GM19463 (cell line): ENCODE measurements around the gene CCT2.
A peak's percentile ranks its signal among the peaks of the same experiment; 100 is the strongest.

ENCODE experiments used
- ATAC-seq: cut with Tn5 transposase; IDR thresholded peaks from one replicate; pipeline ENCODE4 v1.9.1; 2021; ENCODE audit warnings: mild to moderate bottlenecking, moderate library complexity; ENCODE audit not compliant: unreplicated experiment

The CCT2 gene

DNA sequence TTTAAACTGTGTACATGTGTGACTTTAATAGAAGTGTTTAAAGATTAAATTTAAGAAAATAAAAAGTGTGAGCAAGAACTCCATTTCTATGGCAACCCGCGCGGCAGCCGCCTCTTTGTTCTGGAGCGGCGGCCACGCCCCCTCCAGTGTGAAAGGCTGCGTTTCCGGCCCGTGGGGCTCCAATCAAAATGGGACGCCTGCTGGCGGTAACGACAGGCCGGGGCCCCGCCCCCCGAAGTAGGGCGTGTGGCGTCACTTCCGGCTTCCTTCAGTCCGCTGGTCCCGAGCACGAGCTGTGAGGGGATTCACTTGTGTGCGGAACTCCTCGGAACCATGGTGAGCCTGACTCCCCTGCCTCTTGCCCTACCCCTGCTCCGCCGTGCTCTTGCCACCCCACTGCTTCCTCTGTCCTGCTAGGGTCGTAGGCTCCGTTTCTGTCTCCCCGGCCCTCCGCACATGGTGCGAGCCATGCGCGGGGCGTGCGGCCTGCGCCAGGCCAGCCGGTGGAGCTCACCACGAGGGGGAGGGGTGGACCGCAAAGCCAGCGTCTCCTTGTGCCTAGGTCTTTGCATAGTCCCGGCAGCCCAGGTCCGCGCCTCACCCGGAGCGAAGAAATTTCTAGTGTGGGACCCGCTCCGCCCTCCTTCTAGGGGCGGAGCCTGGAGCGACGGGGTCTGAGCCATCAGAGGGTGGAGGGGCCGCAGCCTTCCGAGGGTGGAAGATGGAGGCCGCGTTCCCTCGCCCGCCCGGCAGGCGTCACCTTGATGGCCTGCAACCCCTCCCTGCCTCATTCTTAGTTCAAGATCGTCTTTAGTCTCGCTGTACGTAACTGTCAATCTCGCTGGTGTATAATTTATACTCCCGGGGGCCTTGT is at the start of gene CCT2:
Gene CCT2 (plus strand): TSS at position 271 of the 874 bp plus-strand sequence. CDS start 63 bp downstream, at position 334.
- ATAC-seq = peak; percentile 97

DNA sequence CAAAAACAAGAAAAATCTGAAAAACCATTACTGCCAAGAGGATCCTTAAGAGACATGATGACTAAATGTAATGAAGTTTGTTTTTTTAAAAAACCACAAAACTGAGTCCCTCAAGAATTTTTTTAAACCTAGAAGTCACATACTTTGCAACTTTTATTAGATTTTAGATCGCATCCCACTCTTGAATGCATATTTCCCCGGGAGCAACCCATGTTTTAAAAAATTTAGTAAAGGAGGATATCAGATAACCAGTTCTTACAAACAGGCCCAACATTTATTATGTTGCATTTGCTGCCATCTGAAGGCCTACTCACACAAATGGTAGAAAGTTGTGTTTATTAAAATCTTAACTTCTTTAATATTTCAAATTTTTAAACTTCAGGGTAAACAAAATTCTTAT is 44.3 kb upstream of the CCT2 start:
- no peak for ATAC-seq

DNA sequence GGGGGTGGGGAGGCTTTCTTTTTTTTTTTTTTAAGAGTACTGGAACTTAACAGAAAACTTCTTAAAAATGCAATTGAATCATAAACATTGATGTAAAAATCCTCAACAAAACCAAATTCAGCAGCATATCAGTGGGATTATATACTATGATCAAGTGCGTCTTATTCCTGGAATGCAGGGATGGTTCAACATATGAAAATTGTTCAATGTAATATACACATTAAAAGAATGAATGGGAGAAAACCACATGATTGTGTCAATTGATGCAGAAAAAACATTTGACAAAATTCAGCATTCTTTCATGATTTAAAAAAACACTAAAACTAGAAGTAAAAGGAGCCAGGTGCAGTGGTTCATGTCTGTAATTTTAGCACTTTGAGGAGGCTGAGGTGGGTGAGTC is 41.2 kb upstream of the CCT2 start:
- no peak for ATAC-seq

DNA sequence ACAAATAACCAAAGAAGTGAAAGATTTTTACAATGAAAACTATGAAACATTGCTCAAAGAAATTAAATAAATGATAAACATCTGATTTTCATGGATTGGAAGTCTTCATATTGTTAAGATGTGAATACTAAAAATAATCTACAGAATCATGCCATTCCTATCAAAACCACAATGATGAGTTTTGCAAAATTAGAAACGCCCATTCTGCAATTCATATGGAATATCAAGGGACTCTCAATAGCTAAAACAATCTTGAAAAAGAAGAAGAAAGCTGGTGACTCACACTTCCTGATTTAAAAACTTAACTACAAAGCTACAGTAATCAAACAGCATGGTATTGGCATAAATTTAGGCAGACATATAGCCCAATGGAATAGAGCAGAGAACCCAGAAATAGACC is 40.2 kb upstream of the CCT2 start:
- no peak for ATAC-seq

DNA sequence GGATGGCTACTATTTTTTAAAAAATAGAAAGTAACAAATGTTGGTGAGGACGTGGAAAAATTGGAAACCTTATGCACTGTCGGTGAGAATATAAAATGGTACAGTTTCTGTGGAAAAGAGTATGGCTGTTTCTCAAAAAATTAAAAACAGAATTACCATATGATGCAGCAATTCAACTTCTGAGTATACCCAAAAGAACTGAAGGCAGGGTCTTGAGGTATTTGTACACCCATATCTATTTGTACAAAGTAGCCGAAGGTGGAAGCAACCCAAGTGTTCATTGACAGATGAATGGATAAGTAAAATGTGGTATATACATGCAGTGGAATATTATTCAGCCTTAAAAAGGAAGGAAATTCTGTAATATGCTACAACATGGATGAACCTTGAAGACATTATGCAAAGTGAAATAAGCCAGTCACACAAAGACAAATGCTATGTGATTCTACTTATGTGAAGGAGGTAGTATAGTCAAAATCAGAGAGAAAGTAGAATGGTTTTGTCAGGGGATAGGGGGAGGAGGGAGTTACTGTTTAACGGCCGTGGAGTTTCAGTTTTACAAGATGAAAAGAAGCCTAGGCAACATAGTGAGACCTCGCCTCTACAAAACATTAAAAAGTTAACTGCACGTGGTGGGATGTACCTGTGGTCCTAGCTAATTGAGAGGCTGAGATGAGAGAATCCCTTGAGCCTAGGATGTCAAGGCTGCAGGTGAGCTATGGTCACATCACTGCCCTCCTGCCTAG is 38.4 kb upstream of the CCT2 start:
- peak; percentile 98 for ATAC-seq

DNA sequence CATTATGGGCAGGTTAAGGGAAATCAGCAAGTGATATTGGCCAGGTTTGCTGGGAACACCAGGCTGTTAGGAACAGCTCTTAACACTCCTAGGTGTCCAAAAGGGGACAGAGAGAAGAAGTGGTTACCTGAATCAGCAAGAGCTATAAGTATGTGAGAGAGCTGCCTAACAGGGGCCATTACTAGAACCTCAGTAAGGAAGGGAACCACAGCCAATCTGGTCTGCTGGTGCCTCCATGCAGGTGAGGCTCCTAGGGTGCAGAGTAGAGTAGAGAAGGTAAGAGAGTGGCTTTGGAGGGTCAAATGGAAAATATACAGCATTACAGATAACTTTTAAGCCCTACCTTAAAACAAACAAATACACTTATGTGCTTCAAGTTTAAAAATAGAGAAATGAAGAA is 36.6 kb upstream of the CCT2 start:
- no peak for ATAC-seq

DNA sequence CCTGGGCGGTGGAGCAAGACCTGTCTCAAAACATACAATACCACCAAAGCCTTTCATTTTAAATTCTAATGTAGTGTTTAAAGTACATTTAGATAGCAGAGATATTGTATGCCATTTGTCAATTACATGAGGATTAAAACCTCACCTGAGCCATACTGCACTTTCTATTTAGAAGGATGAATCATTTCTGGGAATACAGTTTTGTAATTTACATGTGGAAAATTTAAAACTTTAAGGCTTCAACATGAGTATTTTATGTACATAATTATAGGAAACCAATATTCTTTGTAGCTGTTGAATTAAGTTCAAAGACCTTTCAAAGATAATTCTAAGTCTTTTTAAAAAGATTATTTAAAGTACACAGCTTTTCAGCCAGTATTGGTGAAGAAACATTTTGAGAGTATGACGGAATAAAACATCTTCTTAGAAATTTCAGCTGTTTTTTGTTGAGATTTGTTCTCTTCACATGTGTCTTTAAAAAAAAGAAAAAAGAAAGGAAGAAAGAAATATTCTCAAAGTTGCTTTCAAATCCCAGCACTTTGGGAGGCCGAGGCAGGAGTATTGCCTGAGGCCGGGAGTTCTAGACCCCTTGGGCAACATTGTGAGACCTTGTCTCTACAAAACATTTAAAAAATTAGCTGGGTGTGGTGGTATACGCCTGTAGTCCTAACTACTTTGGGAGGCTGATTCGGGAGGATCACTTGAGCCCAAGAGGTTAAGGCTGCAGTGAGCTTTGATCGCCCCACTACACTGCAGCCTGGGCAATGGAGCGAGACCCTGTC is 34.5 kb upstream of the CCT2 start:
- ATAC-seq = no peak

DNA sequence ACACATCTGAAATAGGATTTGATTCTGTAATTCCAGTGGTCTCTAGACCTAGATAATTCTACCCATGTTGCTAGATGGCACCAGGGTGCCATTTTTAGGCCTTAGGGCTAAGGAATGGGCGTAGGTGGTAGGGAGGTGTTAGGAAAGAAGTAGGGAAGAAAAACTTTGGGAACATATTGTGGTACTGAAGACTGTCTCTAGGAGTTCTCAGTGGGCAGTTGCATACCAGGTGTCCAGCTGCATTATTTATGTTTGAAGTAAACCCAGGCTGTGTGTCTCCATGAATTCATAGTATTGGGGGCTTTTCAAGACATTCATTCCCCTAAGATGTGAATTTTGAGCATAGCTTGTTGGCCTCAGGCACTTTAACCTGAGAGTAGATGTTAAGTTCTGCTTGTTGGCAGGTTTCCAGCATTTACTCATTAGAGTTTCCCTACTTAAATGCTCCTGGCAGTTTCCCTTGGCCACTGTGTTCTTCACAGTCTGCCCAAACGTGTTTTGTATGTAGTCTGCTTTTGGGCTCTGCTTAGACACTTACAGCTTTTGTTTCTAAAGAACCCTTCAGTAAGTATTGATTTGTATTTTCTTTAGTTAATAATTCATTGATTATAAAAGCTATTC is 31.5 kb upstream of the CCT2 start:
- ATAC-seq = no peak

DNA sequence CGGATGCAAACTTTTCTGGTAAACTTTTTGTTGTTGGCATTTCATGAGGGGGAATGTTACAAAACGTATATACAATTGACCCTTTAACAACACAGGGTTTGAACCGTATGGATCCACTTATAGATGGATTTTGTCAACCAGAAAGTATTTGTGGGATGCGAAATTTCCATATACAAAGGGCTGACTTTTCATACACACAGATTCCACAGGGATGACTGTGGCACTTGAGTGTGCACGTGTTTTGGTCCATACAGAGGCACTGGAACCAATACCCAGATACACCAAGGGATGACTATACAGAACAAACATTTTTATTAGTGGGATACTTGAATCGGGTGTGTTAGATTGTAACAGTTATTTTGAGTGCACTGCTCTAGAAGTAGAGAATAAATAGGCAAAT is 29.8 kb upstream of the CCT2 start:
- no peak for ATAC-seq

DNA sequence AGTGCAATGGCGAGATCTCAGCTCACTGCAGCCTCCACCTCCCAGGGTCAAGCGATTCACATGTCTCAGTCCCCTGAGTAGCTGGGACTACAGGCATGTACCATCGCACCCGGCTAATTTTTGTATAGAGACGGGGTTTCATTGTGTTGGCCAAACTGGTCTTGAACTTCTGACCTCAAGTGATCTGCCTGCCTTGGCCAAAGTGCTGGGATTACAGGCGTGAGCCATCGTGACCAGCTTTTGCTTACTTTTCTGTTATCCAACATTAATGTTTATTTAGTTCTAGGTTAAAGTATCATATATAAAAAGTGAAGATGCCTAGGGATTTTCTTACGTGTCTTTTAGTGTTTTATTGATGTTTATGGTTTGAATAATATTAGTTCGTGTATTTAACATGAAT is 28.9 kb upstream of the CCT2 start:
- no peak for ATAC-seq

DNA sequence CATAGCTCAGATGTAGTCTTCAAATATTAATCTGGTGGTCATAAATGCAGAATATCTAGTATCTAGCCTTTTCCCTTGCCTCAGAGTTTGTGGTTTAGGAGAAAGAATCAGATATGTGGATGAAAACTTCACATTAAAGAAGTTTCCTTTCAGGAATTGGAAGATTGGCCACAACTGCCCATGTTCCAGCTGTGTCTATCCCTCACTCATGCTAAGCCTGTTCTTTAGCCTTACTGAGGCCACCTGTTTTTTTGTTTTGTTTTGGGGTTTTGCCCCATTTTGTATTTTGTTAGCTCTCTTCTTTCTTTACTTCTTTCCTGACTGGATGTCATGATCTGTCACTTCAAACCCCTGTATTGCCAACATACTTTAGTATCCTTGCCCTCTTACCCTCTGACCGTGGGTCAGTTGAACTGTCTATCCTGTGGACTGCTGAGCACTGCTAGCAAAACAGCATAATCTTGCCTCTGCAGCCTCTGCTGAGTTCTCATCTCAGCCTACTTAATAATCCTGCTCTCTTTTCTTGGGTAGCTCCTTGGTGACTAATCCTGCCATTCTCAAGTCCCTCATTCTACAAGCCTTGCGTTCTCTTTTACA is 22.0 kb upstream of the CCT2 start:
- ATAC-seq = no peak

DNA sequence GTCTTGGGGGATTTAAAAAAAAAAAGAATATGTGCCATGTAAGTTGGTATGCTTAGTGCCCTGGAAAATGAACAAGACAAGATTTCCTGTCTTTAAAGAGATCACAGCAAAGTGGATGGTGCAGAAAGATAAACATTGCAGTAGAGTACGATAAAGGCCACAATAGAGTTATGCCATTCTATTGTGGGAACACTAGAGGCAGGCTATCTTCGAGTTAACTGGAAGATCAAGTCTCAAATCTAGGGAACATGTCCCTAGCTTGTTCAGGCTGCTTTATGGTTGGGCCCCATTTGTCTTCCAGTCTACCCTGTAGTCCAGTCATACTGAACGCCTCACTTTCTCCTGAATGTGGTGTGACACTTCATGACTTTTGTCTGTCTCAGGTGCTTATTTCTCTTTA is 18.7 kb upstream of the CCT2 start:
- ATAC-seq = no peak

DNA sequence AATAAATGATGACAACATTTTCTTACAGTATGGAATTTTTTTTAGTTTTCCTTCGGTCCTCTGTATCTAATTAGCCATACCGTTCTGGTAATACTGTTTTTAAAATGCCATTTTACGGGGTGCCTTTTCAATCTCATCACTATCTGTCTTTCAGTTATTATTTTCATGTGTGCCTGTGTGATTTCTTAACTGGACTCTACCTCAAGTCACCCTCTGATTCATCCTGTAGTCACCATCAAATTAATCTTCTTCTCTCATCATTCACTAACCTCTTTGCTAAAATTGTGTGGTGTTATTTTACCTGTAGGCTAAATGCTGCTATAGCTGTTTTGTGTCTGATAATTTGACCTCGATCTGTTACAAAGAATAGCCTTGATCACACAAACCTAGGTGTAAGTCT is 16.0 kb upstream of the CCT2 start:
- ATAC-seq = no peak

DNA sequence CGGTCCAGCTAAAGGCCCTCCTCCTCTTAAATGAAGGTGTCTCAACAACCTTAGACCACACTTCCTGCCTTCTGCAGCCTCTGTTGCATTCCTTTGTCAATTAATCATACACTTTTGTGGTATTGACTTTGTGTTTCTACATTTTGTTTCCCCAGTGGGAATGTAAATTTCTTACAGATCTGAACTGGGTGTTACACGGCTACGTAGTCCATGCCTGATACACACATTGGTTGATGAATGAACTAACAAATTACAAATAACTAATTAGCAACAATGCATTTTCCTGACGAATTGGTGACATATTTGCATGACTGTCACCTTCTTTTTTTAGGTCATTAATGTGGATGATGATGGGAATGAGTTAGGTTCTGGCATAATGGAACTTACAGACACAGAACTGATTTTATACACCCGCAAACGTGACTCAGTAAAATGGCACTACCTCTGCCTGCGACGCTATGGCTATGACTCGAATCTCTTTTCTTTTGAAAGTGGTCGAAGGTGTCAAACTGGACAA is 15.2 kb upstream of the CCT2 start:
- ATAC-seq = no peak

DNA sequence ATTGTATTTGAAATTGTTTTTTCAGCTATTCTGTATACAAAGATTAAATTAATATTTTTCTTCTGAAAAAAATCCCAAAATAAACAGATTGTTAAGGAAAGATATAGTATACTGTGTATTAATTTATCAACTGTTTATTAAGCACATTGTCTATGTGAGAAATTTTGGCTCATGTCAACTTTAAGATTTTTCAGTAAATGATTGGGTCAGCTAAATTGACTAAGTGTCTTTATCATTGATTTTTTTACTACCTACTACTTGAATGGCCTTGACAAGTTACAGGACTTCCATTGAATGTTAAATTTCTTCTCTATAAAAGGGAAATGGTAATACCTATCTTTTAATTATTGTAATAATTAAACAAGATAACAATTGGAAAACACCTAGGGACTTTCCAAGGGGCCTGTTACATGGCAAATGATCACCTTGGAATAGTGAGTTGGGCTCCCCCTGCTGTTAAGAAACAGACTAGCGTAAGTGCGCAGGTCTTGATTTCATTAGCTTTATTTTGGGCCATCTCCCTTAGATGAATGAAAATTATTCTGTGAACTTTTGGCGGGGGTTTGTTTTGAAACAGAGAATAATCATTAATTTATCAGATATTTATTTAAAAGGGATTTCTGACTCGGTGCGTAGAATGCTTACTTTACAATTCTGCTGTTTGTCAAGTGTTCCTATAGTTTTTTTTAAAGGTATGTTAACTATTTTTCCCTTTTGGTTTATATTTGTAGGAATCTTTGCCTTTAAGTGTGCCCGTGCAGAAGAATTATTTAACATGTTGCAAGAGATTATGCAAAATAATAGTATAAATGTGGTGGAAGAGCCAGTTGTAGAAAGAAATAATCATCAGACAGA is 14.5 kb upstream of the CCT2 start:
- ATAC-seq = peak; percentile 90

DNA sequence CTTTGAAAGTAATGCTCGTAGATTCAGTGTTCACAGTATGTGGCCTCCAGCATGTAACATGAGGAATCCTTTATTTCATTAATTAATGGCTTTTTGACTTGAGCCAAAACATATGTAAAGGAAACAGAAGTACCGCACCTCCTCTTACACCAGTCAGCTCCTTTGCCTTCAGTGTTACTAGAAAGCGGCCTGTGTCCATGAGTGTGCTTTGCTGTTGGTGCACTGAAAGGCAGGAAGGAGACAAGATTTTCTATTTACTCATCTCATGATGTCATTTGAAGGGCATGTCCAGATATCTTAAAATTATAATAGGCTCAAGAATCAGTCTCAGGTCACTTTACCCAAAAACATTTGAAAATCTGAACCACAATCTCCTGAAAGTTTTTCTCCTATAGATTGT is 9.9 kb upstream of the CCT2 start:
- no peak for ATAC-seq

DNA sequence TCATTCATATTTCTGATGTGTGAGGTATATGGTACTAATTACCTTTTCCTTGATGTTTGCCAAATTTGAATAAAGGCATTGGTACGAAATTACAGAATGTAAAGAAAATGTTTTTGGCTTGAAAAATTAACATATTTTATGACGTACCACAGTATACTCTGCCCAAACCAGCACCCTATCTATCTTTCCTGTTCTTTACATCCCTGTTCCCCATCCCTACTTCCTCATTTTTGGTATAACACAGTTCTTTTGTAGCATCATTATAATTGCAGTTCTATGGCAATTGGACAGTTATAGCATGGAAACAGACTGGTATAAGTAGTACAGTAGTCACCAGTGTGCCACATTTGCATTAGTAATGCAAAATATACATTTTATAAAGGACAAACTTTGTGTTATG is 7.0 kb upstream of the CCT2 start:
- ATAC-seq = no peak

DNA sequence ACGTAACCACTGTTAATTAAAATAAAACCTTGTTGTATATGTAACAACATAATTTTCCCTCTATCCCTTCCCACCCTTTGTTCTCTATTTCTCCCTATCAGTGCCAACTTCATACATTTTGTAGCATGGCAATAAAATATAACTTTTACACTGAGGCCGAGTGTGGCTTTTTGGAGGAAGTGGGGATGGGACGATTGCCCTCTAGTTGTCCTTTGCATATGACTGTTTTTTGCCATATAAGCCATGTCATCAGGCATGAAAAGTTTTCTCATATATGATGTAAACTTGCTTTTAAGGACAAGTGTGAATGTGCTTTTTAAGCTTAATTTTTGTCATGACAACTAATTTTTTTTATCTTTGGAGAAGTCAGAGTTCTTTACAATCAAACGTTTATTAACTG is 6.2 kb upstream of the CCT2 start:
- ATAC-seq = peak; percentile 57

DNA sequence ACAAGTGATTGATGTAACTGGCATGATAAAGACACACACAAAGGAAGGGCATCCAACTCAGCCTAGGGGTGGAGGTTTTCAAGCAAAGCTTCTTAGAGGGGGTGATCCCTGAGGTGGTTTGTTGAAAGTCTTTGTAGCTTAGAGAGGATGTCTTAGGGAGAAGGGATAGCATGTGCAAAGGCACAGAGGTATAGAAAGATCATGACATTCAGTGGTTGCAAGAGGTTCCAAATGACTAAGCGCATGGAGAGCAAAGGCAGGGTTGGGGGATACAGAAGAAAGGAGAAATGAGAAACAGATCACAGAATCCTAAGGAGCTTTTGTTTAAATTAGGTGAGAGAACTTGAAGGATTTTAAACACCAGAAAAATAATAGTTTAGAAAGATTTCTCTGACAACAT is 5.2 kb upstream of the CCT2 start:
- ATAC-seq = no peak

DNA sequence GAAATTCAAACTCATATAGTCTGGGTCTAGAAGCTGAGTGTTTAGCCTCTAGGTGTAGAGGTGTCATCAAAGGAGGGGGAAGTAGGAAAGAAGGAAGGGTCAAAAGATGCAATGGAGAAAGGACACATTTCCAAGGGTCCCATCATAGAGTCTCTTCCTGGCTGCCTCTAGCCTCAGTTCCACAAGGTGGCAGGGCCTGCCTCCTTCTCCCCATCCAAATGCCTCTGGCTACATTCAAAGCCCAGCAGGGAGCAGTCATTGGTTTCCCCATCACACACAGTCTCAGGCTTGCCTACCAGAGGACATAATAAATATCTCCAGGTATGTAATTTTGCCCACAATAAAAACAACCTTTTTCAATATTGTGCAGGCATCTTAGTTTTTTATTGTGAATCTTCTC is 2.1 kb upstream of the CCT2 start:
- ATAC-seq = no peak
